ENCODE measurements around the gene NAPSA.

The NAPSA gene

DNA sequence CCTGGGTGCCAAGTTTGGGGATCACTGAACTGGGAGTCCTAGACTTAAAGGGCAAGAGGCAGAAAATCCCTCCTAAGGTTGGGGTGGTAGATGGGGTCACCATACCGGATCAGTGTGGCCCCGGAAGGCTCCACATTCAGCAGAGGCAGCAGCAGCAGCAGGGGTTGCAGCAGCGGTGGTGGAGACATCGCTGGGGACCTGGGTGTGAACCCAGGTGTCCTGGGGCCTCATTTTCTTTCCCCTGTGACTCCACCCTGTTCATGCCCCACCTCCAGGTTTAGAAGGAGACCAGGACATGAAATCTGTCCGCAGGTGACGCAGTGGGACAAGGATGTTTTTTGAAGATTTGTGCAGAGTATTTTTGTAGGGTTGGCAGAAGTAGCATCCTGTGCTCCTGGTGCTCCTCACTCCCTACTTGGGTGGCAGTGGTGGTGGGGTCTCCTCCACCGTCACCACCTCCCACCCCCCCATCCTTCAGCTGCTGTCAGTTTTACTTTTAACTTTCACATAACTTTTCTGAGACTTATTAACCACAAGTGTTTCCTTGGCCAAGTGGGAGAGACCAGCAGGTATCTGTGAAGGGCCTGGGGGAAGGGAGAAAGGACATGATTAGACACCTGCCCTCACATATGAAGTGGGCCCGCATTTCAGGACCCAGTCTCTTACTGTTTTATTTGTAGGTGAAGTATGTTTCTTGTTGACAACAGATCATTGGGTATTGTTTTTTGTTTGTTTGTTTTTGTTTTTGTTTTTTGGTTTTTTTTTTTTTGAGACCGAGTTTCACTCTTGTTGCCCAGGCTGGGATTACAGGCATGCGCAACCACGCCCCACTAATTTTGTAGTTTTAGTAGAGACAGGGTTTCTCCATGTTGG, at the start of gene NAPSA:
Gene NAPSA, minus strand, starts transcription at position 206 of the 873 bp plus-strand sequence. Its CDS starts 18 bp downstream, at position 188.
- POLR2A ChIA-PET: no interaction called here
- H3K4me3 ChIP-seq (ENCODE audit: low read depth, low read length): no peak within 1 kb of the TSS
- no peak for DNase-seq (ENCODE audit: low read depth, low spot score)
- CTCF ChIA-PET: interaction anchor here (1.2 to 6.9 kb wide), 5 partner anchors 8 to 418 kb away, joined by 3 to 132 read pairs (median 4); partner anchors contain the start of gene NR1H2
- no peak for TF ChIP-seq CTCF (IDR thresholded peaks at IDR 0.05; ENCODE audit: insufficient read depth, low read length, missing control alignments)

GRCh38 chr19:50413531-50413930, 48.1 kb upstream of the NAPSA start:
- H3K4me3 ChIP-seq (ENCODE audit: low read depth, low read length): no peak overlapping the region
- ChIA-PET POLR2A (no interaction called here), CTCF (interaction anchor here (0.9 to 1.4 kb wide), 3 partner anchors 11 to 56 kb away, joined by 3 read pairs; no protein-coding TSS in a partner anchor)
- DNase-seq (ENCODE audit: low read depth, low spot score): no peak
- no peak for TF ChIP-seq CTCF (IDR thresholded peaks at IDR 0.05; ENCODE audit: insufficient read depth, low read length, missing control alignments)

DNA sequence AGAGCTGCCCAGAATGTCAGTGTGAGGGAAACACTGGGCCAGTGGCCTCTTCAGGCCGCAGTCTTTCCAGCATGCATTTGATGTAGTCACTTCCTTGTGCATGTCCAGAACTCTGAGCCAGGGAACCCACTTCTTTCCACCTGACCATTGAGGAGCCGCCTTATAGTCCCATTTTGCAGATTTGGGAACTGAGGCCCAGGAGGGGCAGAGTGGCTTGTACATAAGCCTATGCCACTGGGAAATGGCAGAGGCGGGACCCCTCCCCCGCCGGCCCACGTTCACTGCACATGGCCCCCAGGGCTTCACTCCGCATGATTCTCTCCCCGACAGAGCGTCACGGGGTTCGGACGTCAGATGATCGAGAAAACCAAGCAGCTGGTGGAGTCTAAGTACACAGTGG, 47.7 kb upstream of the NAPSA start:
- CTCF ChIA-PET: interaction anchor here (0.9 to 1.2 kb wide), 3 partner anchors 15 to 56 kb away, joined by 3 read pairs; no protein-coding TSS in a partner anchor
- POLR2A ChIA-PET: no interaction called here
- no peak for DNase-seq (ENCODE audit: low read depth, low spot score)
- TF ChIP-seq CTCF (IDR thresholded peaks at IDR 0.05; ENCODE audit: insufficient read depth, low read length, missing control alignments): no peak
- H3K4me3 ChIP-seq (ENCODE audit: low read depth, low read length): no peak overlapping the region

GRCh38 chr19:50412419-50412818, 47.0 kb upstream of the NAPSA start:
- DNase-seq (ENCODE audit: low read depth, low spot score): no peak
- H3K4me3 ChIP-seq (ENCODE audit: low read depth, low read length): no peak overlapping the region
- POLR2A ChIA-PET: no interaction called here
- CTCF ChIA-PET: interaction anchor here (0.6 to 1.5 kb wide), 3 partner anchors 9 to 48 kb away, joined by 3 to 5 read pairs (median 3); no protein-coding TSS in a partner anchor
- no peak for TF ChIP-seq CTCF (IDR thresholded peaks at IDR 0.05; ENCODE audit: insufficient read depth, low read length, missing control alignments)

DNA sequence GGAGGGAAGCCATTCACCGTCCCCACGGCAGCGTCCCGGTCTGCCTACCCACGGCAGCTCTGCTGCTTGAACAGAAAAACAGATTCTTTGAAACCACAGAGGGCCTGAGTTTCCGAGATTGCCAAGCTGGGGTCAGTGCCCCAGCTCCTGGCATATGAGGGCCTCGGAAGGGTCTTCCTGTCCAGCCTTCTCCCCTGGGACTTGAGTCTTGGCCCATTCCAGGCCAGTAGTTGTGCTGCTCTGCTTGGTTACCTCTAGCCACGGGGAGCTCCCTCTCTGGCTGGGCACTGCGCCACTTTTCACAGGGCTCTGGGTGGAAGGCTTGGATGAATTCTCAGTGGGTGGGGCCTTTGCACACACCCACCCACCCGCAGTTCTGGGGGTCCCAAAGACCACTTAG, 44.7 kb upstream of the NAPSA start:
- no peak for TF ChIP-seq CTCF (IDR thresholded peaks at IDR 0.05; ENCODE audit: insufficient read depth, low read length, missing control alignments)
- CTCF ChIA-PET: interaction anchor here (1.3 to 2.6 kb wide), 2 partner anchors 9 to 42 kb away, joined by 3 to 10 read pairs; no protein-coding TSS in a partner anchor
- no peak for DNase-seq (ENCODE audit: low read depth, low spot score)
- POLR2A ChIA-PET: interaction anchor here (1.9 kb wide), 1 partner anchor 26 kb away, joined by 4 read pairs; the partner anchor contains the start of gene POLD1
- no peak overlapping the region for H3K4me3 ChIP-seq (ENCODE audit: low read depth, low read length)

DNA sequence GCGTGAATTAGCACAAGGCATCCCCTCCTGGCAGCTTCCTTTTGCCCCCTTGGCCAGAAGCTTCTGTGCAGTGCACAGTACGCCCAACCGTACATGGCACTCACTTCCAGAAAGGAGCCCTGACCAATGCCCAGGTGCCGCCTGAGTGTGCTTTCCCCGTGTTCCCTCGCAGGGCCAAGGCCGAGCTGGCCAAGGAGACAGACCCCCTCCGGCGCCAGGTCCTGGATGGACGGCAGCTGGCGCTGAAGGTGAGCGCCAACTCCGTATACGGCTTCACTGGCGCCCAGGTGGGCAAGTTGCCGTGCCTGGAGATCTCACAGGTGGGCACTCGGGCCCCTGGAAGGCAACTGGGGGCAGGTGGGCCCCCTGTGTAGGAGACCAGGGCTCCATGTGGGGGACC, 43.9 kb upstream of the NAPSA start:
- no peak for DNase-seq (ENCODE audit: low read depth, low spot score)
- no peak for TF ChIP-seq CTCF (IDR thresholded peaks at IDR 0.05; ENCODE audit: insufficient read depth, low read length, missing control alignments)
- ChIA-PET CTCF (interaction anchor here (1.3 to 2.6 kb wide), 2 partner anchors 9 to 41 kb away, joined by 3 to 10 read pairs; no protein-coding TSS in a partner anchor), POLR2A (interaction anchor here (1.9 kb wide), 1 partner anchor 25 kb away, joined by 4 read pairs; the partner anchor contains the start of gene POLD1)
- no peak overlapping the region for H3K4me3 ChIP-seq (ENCODE audit: low read depth, low read length)

Measured in AG04449 (cell line).